HK-2 (cell line): ENCODE results near the gene DERL3.

Experiments used
- DNase-seq: peaks from one replicate; pipeline ENCODE4 v3.0.0-alpha.2; 2018; ENCODE audit not compliant: unreplicated experiment

DERL3 gene

GRCh38 chr22:23847310-23847920 lies 8.6 kb upstream of the DERL3 start:
- DNase-seq: no peak

- no peak for DNase-seq
Observed at GRCh38 chr22:23846081-23846469, 7.3 kb upstream of the DERL3 start.

GRCh38 chr22:23845265-23846080 lies 6.7 kb upstream of the DERL3 start:
- no peak for DNase-seq

GRCh38 chr22:23844739-23845202 lies 6.0 kb upstream of the DERL3 start:
- no peak for DNase-seq

GRCh38 chr22:23842599-23842998 lies 3.8 kb upstream of the DERL3 start:
- DNase-seq: no peak

GRCh38 chr22:23841736-23842445 lies 3.1 kb upstream of the DERL3 start:
- no peak for DNase-seq

GRCh38 chr22:23841292-23841691 lies 2.5 kb upstream of the DERL3 start:
- DNase-seq: no peak

GRCh38 chr22:23840026-23840425 lies 1.2 kb upstream of the DERL3 start:
- no peak for DNase-seq

GRCh38 chr22:23837911-23838680 lies 710 bp downstream of the DERL3 start:
- no peak for DNase-seq

- DNase-seq: no peak
Observed at GRCh38 chr22:23837496-23837859, 1.3 kb downstream of the DERL3 start.

GRCh38 chr22:23836692-23837495 lies 1.9 kb downstream of the DERL3 start:
- DNase-seq: no peak

GRCh38 chr22:23836281-23836680 lies 2.5 kb downstream of the DERL3 start:
- no peak for DNase-seq

- DNase-seq: no peak
Observed at GRCh38 chr22:23835484-23836144, 3.2 kb downstream of the DERL3 start.

GRCh38 chr22:23834793-23835483 lies 3.9 kb downstream of the DERL3 start:
- DNase-seq: no peak

GRCh38 chr22:23834406-23834792 lies 4.4 kb downstream of the DERL3 start:
- DNase-seq: no peak

- DNase-seq: no peak
Observed at GRCh38 chr22:23833911-23834317, 4.9 kb downstream of the DERL3 start.

GRCh38 chr22:23833017-23833751 lies 5.6 kb downstream of the DERL3 start:
- no peak for DNase-seq

GRCh38 chr22:23832226-23833016 lies 6.4 kb downstream of the DERL3 start:
- DNase-seq: no peak

- DNase-seq: no peak
Observed at GRCh38 chr22:23831781-23832180, 7.0 kb downstream of the DERL3 start.
